ENCODE measurements around the gene CAVIN1. TPM values are rescaled to one million over a fixed set of nuclear protein-coding genes. Genes with fewer than 3 reads are reported as not detected.

CAVIN1 gene
- total and polyA plus RNA-seq, 2 experiments from 2014 or later, result 18.1 to 35.7 TPM

DNA sequence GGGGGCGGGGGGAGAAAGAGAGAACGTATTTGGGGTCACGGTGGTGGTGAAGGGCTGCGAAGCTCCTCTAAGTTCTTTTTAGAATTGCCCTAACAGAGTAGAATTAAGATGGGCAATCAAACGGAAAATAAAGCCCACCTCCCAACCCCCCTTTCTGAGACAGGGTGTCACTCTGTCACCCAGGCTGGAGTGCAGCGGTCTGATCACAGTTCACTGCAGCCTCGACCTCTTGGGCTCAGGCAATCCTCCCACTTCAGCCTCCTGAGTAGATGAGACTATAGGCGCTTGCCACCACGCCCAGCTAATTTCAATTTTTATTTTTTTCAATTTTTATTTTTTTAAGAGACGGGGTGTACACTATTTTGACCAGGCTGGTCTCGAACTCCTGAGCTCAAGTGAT, 710 bp upstream of the CAVIN1 start:
- Histone ChIP-seq H3K27ac (ENCODE audit: low read depth) (peak overlapping the region; percentile 92), H2AFZ (peak overlapping the region; percentile 79), H3K4me2 (peak overlapping the region; percentile 100), H3F3A (replicated peaks; ENCODE audit: low read depth) (peaks cover 12% of the 10 kb centered on the region; the same call in 1 of the 2 replicates), H3K9me2 (ENCODE audit: insufficient read depth) (no peaks in the 10 kb centered on the region), H4K20me1 (replicated peaks; ENCODE audit: insufficient read depth) (peaks cover 7% of the 10 kb centered on the region), H3K4me1 (ENCODE audit: insufficient read depth) (peaks cover 37% of the 10 kb centered on the region), H3K36me3 (ENCODE audit: insufficient read depth) (no peaks in the 10 kb centered on the region), H3K27me3 (ENCODE audit: insufficient read depth) (peaks cover 34% of the 10 kb centered on the region), H3K79me2 (replicated peaks; ENCODE audit: insufficient read depth) (peaks cover 8% of the 10 kb centered on the region), H3K4me3 (peak overlapping the region; percentile 97)
- Mint-ChIP-seq H3K36me3 (ENCODE audit: low read depth) (peaks cover 3% of the 10 kb centered on the region; the same call in 2 of the 3 replicates), H3K4me3 (peak overlapping the region; percentile 87), H3K9me3 (no peaks in the 10 kb centered on the region; the same call in 2 of the 3 replicates), H3K27ac (no peak overlapping the region), H3K4me1 (peaks cover 39% of the 10 kb centered on the region), H3K27me3 (ENCODE audit: insufficient read depth, low read depth, poor library complexity) (peaks cover 33% of the 10 kb centered on the region)
- ATAC-seq (no peak), DNase-seq (ENCODE audit: low spot score) (no peak)
- no peak for TF ChIP-seq CREB1 (CRISPR knock-in tag; IDR thresholded peaks at IDR 0.05; ENCODE audit: low read depth)
- TF ChIP-seq, protein P1, sequence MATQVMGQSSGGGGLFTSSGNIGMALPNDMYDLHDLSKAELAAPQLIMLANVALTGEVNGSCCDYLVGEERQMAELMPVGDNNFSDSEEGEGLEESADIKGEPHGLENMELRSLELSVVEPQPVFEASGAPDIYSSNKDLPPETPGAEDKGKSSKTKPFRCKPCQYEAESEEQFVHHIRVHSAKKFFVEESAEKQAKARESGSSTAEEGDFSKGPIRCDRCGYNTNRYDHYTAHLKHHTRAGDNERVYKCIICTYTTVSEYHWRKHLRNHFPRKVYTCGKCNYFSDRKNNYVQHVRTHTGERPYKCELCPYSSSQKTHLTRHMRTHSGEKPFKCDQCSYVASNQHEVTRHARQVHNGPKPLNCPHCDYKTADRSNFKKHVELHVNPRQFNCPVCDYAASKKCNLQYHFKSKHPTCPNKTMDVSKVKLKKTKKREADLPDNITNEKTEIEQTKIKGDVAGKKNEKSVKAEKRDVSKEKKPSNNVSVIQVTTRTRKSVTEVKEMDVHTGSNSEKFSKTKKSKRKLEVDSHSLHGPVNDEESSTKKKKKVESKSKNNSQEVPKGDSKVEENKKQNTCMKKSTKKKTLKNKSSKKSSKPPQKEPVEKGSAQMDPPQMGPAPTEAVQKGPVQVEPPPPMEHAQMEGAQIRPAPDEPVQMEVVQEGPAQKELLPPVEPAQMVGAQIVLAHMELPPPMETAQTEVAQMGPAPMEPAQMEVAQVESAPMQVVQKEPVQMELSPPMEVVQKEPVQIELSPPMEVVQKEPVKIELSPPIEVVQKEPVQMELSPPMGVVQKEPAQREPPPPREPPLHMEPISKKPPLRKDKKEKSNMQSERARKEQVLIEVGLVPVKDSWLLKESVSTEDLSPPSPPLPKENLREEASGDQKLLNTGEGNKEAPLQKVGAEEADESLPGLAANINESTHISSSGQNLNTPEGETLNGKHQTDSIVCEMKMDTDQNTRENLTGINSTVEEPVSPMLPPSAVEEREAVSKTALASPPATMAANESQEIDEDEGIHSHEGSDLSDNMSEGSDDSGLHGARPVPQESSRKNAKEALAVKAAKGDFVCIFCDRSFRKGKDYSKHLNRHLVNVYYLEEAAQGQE (IDR thresholded peaks at IDR 0.05; ENCODE audit: unreplicated experiment), result no peak
- no peak for TF ChIP-seq STAT1 (IDR thresholded peaks at IDR 0.05; ENCODE audit: unreplicated experiment)
- no peak for TF ChIP-seq EZH2phosphoT487 (IDR thresholded peaks at IDR 0.05; ENCODE audit: unreplicated experiment)
- no peak for TF ChIP-seq ZNF462 (CRISPR knock-in tag; IDR thresholded peaks at IDR 0.05)

Measured in GM23338 (cell line).